HL-60/S4 treated with retinoic acid at 250 ng/mL for 4 days and 3 days (cell line): Measurements from ENCODE around the gene FGD6.
"Not testable (repeated sequence)": the region's sequence is repeated elsewhere in the genome, so short reads cannot be mapped to it uniquely, and the experiment has no call there.

Experiments
- in situ Hi-C: fragments of 300-500 bp; cut with MboI; formaldehyde crosslinking; loops from 2 replicates; pipeline ENCODE4 v1.7.0; 2022; ENCODE audit warnings: low sequenced_read_pairs

Gene FGD6

GRCh38 chr12:95235621-95236020 is 18.4 kb upstream of the FGD6 start:
- in situ Hi-C loops: not testable (repeated sequence)

DNA sequence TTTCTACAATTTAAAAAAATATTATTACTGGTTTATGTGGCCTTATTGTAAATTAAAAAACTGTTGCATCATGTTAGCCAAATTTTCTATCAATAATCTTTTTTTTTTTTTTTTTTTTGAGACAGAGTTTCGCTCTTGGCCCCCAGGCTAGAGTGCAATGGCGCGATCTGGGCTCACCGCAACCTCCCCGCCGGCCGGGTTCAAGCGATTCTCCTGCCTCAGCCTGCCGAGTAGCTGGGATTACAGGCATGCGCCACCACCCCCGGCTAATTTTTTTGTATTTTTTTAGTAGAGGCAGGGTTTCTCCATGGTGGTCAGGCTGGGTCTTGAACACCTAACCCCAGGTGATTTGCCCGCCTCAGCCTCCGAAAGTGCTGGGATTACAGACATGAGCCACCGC is 16.9 kb upstream of the FGD6 start:
- in situ Hi-C loops: not testable (repeated sequence)

GRCh38 chr12:95231190-95231589 is 13.9 kb upstream of the FGD6 start:
- in situ Hi-C loops: no loop called here

GRCh38 chr12:95230313-95230712 is 13.0 kb upstream of the FGD6 start:
- in situ Hi-C loops: no loop called here

GRCh38 chr12:95229636-95230035 is 12.4 kb upstream of the FGD6 start:
- in situ Hi-C loops: no loop called here

GRCh38 chr12:95228617-95229016 is 11.3 kb upstream of the FGD6 start:
- in situ Hi-C loops: no loop called here

GRCh38 chr12:95227818-95228356 is 10.6 kb upstream of the FGD6 start:
- in situ Hi-C loops: no loop called here

GRCh38 chr12:95225645-95226212 is 8.5 kb upstream of the FGD6 start:
- in situ Hi-C loops: no loop called here

DNA sequence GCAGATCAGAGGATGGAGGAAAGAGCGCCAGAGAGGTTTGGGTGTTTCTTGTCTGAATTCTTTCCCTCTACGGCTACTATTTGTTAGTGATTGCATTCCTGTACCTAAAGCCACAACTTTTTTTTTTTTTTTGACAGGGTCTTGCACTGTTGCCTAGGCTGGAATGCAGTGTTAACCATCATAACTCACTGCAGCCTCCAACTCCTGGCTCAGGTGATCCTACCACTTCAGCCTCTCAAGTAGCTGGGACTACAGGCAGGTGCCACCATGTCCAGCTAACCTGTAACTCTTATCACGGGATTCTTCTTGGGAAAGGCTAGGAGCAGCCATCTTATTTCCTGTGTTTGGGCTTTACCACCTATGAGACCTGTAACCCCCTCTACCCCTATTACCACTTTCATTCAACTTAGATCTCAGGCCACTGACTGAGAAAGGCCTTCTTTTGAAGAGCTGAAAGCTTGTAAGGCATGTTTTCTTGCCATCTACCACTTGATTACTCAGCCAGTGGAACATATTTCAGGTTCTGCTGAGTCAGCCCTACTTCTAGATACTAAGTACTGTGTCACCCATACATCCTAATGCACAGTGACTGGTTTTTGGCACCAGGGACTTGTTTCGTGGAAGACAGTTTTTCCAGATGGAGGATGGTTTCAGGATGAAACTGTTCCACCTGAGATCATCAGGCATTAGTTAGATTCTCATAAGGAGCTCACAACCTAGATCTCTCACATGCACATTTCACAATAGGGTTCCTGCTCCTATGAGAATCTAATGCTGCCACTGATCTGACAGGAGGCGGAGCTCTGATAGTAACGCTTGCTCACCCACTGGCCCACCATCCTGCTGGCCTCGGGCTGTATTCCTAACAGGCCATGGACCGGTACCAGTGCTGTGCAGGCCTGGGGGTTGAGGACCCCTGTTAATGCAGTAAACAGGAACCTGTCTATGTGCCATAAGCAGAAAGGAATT is 7.2 kb upstream of the FGD6 start:
- in situ Hi-C loops: no loop called here

GRCh38 chr12:95220726-95221125 is 3.5 kb upstream of the FGD6 start:
- in situ Hi-C loops: no loop called here

DNA sequence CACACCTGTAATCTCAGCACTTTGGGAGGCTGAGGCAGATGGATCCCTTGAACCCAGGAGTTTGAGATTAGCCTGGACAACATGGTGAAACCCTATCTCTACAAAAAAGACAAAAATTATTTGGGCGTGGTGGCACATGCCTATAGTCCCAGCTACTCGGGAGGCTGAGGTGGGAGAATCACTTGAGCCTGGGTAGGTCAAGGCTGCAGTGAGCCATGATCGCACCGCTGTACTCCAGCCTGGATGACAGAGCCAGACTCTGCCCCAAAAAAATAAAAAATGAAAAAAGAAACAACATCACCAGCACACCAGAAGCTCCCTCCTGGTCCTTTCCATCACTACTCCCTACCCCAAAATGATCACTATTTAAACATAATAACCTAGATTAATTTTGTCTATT is 2.9 kb upstream of the FGD6 start:
- in situ Hi-C loops: no loop called here

DNA sequence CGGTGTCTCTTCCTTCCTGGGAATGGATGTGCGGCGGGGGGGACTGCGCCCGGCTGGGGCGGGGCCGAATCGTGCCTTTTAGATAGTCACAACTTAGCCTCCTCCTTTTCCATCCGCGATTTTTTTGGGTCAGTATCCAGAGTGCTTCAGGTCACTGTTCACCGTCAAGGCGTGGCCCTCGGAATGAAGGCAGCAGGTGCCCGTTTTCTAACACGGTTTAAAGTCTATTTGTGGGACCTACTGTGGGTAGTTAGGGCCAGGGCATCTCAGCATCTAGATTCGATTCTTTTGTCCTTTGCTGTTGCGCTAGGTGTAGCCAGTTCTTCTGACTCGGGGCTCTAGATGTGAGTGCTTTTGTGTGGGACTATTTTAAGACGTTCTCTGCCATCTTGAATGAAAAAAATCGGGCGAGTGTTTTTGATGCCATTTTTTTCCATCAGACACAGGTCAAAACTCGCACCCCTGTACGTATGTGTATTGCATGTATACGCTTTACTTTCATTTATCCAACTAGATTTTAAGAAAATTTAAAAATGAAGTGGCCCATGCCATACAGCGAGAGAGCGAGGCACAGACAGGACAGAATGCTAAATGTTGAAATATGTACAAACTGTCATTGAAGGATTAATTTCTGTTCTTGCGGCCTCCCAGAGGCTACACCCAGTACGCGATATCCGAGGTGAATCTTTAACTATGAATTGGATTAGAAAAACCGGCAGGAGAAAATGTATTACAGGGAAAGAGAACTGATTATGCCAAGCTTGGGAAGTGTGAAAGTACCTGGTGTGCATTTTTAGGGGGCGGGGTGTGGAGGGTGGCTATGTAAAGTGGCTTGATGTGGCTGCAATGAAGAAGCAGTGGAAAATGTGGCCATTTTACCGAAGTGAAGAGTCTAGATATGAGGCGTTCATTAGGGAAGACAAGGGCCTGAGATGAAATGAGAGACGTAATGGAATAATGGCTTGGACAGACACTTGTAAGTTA is 1.2 kb upstream of the FGD6 start:
- in situ Hi-C loops: no loop called here

GRCh38 chr12:95216711-95217376 is 423 bp downstream of the FGD6 start:
- in situ Hi-C loops: no loop called here

GRCh38 chr12:95215949-95216348 is 1.3 kb downstream of the FGD6 start:
- in situ Hi-C loops: no loop called here

DNA sequence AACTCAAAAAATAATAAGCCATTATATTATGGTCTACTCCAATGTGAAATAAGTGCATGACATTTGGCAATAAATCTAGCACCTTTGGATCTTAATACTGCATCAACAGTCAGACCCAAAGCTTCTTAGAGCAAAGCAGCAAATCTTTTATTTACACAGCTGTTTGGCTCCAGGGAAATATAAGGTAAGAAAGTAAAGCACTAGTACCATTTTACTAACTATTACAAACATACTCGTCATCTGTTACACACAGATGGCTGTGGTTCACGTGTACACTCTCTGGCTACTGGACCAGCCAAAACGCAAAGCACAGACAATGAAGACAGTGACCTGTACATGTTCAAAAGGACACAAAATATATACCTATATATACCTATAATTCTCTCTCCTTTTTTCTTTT is 2.8 kb downstream of the FGD6 start:
- in situ Hi-C loops: no loop called here

DNA sequence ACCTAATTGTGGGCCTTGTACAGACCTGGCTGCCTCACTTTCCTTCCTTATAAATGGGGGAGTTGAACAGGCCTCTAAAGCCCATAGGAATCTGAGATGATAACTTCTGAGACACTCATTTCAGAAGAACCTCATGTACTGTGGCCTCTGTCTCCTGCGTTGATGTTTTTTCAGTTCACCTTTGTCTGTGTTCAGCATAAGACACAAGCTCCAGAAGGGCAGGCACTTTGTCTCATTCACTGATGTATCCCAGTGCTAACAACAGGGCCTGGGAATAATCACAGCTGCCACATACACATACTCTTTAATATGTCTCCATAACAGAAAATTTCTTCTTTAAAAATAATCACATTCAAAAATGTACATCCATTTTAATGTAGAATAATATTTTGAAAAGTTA is 3.3 kb downstream of the FGD6 start:
- in situ Hi-C loops: no loop called here

- in situ Hi-C loops: no loop called here
These were observed 4.1 kb downstream of the FGD6 start for GRCh38 chr12:95213119-95213518.

DNA sequence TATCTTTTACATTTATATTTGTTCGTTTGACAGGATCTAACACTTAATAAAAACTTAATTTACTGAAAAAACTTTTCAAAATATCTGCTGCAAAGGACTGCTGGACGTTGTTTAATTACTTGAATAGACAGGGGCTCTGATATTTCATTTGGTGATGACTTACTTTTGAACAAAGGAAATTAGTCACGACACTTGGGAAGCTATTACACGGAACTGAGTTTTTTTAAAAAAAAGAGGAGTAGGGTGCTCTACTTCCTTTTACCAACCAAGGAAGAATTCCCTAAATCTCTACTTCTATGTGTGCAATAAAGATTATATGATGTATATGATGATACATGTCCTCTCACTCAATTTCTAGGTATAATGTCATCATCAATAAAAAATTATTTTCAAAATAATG is 4.7 kb downstream of the FGD6 start:
- in situ Hi-C loops: no loop called here

GRCh38 chr12:95208678-95209077 is 8.6 kb downstream of the FGD6 start:
- in situ Hi-C loops: no loop called here

GRCh38 chr12:95207407-95207806 is 9.9 kb downstream of the FGD6 start:
- in situ Hi-C loops: no loop called here
